ENCODE measurements around the gene IPO13. TPM values are rescaled to one million over a fixed set of nuclear protein-coding genes. Genes with fewer than 3 reads are reported as not detected.

IPO13 gene
- polyA plus RNA-seq, 1 of the 3 experiments (the other 2 are of a cell fraction), result 15.5 TPM

DNA sequence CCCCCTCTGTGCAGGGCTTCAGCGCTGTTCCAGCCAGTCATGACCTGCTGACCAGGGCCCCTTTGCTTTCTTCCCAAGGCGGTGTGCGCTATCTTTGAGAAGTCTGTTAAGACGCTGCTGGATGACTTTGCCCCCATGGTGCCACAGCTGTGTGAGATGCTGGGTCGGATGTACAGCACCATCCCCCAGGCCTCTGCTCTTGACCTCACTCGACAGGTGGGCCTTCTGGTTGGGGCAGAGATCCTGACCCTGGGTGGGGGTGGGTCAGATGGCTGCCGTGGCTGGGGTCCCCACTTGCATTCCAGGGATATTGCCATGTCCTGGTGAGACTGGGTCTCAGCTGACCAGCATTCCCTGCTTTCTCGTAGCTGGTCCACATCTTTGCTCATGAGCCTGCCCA lies 14.0 kb downstream of the IPO13 start:
- Histone ChIP-seq H3K79me2 (ENCODE audit: insufficient read depth) (no peaks in the 10 kb centered on the region), H3K27ac (ENCODE audit: low read depth in 2 of 2, low read length in 1 of 2) (no peak overlapping the region), H2AFZ (ENCODE audit: low read depth) (no peak overlapping the region), H3F3A (replicated peaks; ENCODE audit: insufficient read depth) (no peaks in the 10 kb centered on the region), H3K4me1 (ENCODE audit: control insufficient read depth in 1 of 2, insufficient read depth in 2 of 2, low read depth in 1 of 2, low read length in 1 of 2) (no peaks in the 10 kb centered on the region), H4K20me1 (ENCODE audit: insufficient read depth) (no peaks in the 10 kb centered on the region), H3K9me2 (no peaks in the 10 kb centered on the region), H3K27me3 (ENCODE audit: insufficient read depth) (no peaks in the 10 kb centered on the region), H3K4me2 (no peak overlapping the region), H3K36me3 (replicated peaks in 1 of 2; ENCODE audit: control insufficient read depth in 1 of 2, insufficient read depth in 2 of 2, low read length in 1 of 2) (peaks cover 3 to 67% of the 10 kb centered on the region in 2 experiments), H3K9ac (no peak overlapping the region), H3K4me3 (ENCODE audit: low read depth in 2 of 2, low read length in 1 of 2) (no peak overlapping the region), H3K9me3 (no peaks in the 10 kb centered on the region)
- 78% methylated on average over 3 of the region's 8 CpGs for WGBS (ENCODE audit: low lambda C conversion rate)
- POLR2A ChIA-PET, result no interaction called here
- TF ChIP-seq, protein P1, sequence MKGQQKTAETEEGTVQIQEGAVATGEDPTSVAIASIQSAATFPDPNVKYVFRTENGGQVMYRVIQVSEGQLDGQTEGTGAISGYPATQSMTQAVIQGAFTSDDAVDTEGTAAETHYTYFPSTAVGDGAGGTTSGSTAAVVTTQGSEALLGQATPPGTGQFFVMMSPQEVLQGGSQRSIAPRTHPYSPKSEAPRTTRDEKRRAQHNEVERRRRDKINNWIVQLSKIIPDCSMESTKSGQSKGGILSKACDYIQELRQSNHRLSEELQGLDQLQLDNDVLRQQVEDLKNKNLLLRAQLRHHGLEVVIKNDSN (IDR thresholded peaks at IDR 0.05; ENCODE audit: borderline replicate concordance, low read depth), result no peak
- TF ChIP-seq TEAD4 (IDR thresholded peaks at IDR 0.05; ENCODE audit: borderline replicate concordance, insufficient read depth) (no peak), CHD2 (IDR thresholded peaks at IDR 0.05; ENCODE audit: low read length, partially characterized antibody) (no peak), GABPA (IDR thresholded peaks at IDR 0.05; ENCODE audit: low read depth) (no peak), RCOR1 (IDR thresholded peaks at IDR 0.05; ENCODE audit: low read length) (no peak), SMC3 (IDR thresholded peaks at IDR 0.05; ENCODE audit: low read depth, low read length) (no peak), TAF1 (IDR thresholded peaks at IDR 0.05; ENCODE audit: borderline replicate concordance, low read depth, low read length) (no peak), RXRA (IDR thresholded peaks at IDR 0.05; ENCODE audit: borderline replicate concordance, low read depth) (no peak), RFX5 (IDR thresholded peaks at IDR 0.05; ENCODE audit: low read length) (no peak), RAD21 (IDR thresholded peaks at IDR 0.05; ENCODE audit: low read length) (no peak), TCF12 (IDR thresholded peaks at IDR 0.05) (no peak), SIN3A (IDR thresholded peaks at IDR 0.05; ENCODE audit: borderline replicate concordance, low read depth, low read length) (no peak), ELF1 (IDR thresholded peaks at IDR 0.05) (no peak), EZH2phosphoT487 (IDR thresholded peaks at IDR 0.05; ENCODE audit: borderline replicate concordance, low read depth) (no peak), MXI1 (IDR thresholded peaks at IDR 0.05; ENCODE audit: low read depth, low read length) (no peak), FOXM1 (IDR thresholded peaks at IDR 0.05; ENCODE audit: low read depth) (no peak), POLR2AphosphoS5 (IDR thresholded peaks at IDR 0.05; ENCODE audit: low read depth, low read length) (no peak), NRF1 (IDR thresholded peaks at IDR 0.05; ENCODE audit: low read depth, low read length) (no peak)
- TF ChIP-seq, protein P2, sequence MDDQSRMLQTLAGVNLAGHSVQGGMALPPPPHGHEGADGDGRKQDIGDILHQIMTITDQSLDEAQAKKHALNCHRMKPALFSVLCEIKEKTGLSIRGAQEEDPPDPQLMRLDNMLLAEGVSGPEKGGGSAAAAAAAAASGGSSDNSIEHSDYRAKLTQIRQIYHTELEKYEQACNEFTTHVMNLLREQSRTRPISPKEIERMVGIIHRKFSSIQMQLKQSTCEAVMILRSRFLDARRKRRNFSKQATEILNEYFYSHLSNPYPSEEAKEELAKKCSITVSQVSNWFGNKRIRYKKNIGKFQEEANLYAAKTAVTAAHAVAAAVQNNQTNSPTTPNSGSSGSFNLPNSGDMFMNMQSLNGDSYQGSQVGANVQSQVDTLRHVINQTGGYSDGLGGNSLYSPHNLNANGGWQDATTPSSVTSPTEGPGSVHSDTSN (IDR thresholded peaks at IDR 0.05), result no peak
- TF ChIP-seq, protein P3, sequence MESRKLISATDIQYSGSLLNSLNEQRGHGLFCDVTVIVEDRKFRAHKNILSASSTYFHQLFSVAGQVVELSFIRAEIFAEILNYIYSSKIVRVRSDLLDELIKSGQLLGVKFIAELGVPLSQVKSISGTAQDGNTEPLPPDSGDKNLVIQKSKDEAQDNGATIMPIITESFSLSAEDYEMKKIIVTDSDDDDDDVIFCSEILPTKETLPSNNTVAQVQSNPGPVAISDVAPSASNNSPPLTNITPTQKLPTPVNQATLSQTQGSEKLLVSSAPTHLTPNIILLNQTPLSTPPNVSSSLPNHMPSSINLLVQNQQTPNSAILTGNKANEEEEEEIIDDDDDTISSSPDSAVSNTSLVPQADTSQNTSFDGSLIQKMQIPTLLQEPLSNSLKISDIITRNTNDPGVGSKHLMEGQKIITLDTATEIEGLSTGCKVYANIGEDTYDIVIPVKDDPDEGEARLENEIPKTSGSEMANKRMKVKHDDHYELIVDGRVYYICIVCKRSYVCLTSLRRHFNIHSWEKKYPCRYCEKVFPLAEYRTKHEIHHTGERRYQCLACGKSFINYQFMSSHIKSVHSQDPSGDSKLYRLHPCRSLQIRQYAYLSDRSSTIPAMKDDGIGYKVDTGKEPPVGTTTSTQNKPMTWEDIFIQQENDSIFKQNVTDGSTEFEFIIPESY (IDR thresholded peaks at IDR 0.05; ENCODE audit: borderline replicate concordance, low read depth), result no peak
- CTCF ChIA-PET, result no interaction called here
- no peak for DNase-seq

Measured in SK-N-SH (cell line).